ENCODE measurements around the gene EEPD1. TPM values are rescaled to one million over a fixed set of nuclear protein-coding genes. Genes with fewer than 3 reads are reported as not detected.

EEPD1 gene
- total and polyA plus RNA-seq, 8 donors: 7.1 to 60.5 (median 10.0) TPM

DNA sequence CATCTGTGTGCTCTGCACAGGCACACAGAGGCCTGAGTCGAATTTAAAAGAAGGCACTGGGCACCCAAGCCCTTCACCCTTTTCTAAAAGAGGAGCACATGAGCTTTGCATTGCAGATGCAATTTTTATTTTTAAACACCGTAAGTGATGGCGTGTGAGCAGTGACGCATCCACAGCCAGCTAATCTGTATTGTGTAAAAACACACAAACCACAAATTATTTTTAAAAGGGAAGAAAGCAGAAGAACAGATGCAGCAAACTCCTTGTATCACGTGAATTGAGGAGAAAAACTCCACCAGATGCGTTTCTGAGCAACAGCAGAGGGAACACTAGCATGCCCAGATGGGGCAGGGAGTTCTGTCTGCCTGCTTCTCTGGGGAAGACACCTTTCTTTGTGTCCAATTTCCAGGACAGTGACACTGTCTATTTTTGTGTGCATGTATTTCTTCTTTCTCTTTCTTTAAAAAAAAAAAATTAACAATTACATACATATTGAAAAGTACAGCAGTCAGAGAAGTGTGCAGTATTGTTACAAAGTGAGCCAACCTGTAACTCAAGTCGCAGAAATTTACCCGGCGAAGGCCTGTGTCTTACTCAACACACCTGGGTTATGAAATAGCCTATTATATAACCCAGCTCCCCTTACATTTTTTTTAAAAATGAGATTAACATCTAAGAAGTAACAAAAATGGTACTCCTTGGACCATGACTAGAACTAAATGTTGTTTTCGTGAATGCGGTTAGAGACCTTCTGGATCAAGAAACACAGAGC lies 39.2 kb downstream of the EEPD1 start:
- H3K27me3 ChIP-seq: no peaks in the 10 kb centered on the region
- intact Hi-C loops (cut with DNase I): no loop called here
- TF ChIP-seq, protein P1, sequence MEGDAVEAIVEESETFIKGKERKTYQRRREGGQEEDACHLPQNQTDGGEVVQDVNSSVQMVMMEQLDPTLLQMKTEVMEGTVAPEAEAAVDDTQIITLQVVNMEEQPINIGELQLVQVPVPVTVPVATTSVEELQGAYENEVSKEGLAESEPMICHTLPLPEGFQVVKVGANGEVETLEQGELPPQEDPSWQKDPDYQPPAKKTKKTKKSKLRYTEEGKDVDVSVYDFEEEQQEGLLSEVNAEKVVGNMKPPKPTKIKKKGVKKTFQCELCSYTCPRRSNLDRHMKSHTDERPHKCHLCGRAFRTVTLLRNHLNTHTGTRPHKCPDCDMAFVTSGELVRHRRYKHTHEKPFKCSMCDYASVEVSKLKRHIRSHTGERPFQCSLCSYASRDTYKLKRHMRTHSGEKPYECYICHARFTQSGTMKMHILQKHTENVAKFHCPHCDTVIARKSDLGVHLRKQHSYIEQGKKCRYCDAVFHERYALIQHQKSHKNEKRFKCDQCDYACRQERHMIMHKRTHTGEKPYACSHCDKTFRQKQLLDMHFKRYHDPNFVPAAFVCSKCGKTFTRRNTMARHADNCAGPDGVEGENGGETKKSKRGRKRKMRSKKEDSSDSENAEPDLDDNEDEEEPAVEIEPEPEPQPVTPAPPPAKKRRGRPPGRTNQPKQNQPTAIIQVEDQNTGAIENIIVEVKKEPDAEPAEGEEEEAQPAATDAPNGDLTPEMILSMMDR (IDR thresholded peaks at IDR 0.05): no peak
- no peak overlapping the region for H3K4me3 ChIP-seq
- H3K36me3 ChIP-seq: no peaks in the 10 kb centered on the region
- WGBS, 2 donors: 78% methylated on average over 11 of the region's 11 CpGs
- DNase-seq: no peak
- no peak for FAIRE-seq
- ATAC-seq: peak in 3 of 4 donors; percentile 43 to 74 (median 73)
- H3K9me3 ChIP-seq: no peaks in the 10 kb centered on the region
- no peaks in the 10 kb centered on the region for H3K4me1 ChIP-seq
- no peak overlapping the region for H3K27ac ChIP-seq

DNA sequence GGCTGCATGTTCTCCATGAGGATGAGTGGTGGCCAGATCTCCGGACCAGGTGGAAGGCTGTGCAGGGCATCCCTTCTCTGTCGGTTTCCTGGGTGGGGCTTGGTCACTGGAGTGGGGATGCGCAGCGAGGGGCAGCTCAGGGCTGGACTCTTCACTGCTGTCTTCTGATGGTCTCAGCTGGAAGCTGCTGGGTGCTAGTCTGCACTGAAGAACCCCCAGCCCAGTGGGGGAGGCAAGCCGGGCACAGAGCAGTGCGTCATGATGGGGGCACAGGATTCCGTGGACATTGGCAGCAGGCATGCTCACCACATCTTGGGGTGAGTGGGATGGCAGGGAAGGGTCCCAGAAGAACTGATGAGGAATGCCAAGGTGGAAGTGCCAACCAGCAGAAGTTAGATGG lies 39.8 kb downstream of the EEPD1 start:
- TF ChIP-seq, protein P1 (IDR thresholded peaks at IDR 0.05): no peak
- Histone ChIP-seq H3K27me3 (no peaks in the 10 kb centered on the region), H3K9me3 (no peaks in the 10 kb centered on the region), H3K36me3 (no peaks in the 10 kb centered on the region), H3K27ac (no peak overlapping the region), H3K4me3 (no peak overlapping the region), H3K4me1 (no peaks in the 10 kb centered on the region)
- no peak for DNase-seq
- intact Hi-C loops (cut with DNase I): no loop called here
- FAIRE-seq: no peak
- no peak for ATAC-seq
- WGBS, 2 donors: 95 to 96% methylated on average over 7 of the region's 7 CpGs

DNA sequence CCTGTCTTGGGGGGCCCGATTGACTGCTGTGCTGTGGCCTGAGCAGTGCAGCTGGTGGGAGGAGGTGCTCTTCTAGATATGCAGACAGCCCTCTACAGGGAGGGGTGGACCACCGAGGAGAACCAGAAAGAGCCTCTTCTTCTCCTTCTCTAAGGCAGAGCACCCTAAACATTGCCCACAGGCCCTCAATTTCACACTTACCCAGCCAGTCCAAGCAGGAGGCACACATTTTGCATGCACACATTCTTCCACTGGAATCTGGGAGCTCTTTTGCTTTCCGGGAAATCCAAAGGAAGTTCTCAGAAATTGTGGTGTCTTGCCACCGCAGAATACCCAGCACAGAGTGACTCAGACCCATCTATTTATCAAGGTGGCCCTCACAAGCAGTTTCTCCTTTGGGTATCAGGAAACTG lies 45.8 kb downstream of the EEPD1 start:
- intact Hi-C loops (cut with DNase I): no loop called here
- TF ChIP-seq, protein P1 (IDR thresholded peaks at IDR 0.05): no peak
- DNase-seq (no peak), ATAC-seq (no peak), FAIRE-seq (no peak)
- no peak overlapping the region for H3K4me3 ChIP-seq
- no peaks in the 10 kb centered on the region for H3K27me3 ChIP-seq
- H3K36me3 ChIP-seq: no peaks in the 10 kb centered on the region
- peaks cover 0 to 11% (median 7%) of the 10 kb centered on the region in 3 donors for H3K4me1 ChIP-seq
- WGBS, 2 donors: 88% methylated on average over 4 of the region's 4 CpGs
- H3K9me3 ChIP-seq: no peaks in the 10 kb centered on the region
- no peak overlapping the region for H3K27ac ChIP-seq

DNA sequence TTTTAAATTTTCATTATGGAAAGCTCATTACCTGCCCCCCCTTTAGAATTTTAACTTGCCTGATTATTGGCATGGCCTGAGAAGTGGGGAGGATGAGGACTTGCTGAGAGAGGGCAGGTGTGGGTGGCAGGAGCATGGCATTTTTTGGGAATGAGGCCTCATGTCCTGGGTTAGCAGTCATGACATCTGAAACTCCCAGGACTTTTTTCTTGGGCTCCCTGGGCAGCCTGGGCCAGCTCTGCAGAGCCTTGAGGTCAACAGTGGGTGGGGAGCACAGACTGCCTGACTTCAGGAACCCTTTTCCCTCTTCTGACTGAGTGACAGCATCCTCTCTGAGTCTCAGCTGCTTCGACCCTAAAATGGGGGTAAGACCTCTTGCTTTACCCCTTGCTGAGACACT lies 46.3 kb downstream of the EEPD1 start:
- intact Hi-C loops (cut with DNase I): no loop called here
- no peak overlapping the region for H3K27ac ChIP-seq
- ATAC-seq (no peak), FAIRE-seq (no peak), DNase-seq (no peak)
- H3K27me3 ChIP-seq: no peaks in the 10 kb centered on the region
- H3K36me3 ChIP-seq: no peaks in the 10 kb centered on the region
- H3K9me3 ChIP-seq: no peaks in the 10 kb centered on the region
- TF ChIP-seq, protein P1 (IDR thresholded peaks at IDR 0.05): no peak
- H3K4me1 ChIP-seq: peaks cover 0 to 11% (median 7%) of the 10 kb centered on the region in 3 donors
- 79 to 81% methylated on average over 1 of the region's 1 CpG for WGBS, 2 donors
- H3K4me3 ChIP-seq: no peak overlapping the region

GRCh38 chr7:36201122-36201723 lies 48.2 kb downstream of the EEPD1 start:
- DNase-seq (no peak), ATAC-seq (peak; percentile 21 to 59 (median 34)), FAIRE-seq (no peak)
- Histone ChIP-seq H3K4me3 (no peak overlapping the region), H3K36me3 (no peaks in the 10 kb centered on the region), H3K4me1 (peaks cover 0 to 11% (median 7%) of the 10 kb centered on the region in 3 donors), H3K9me3 (no peaks in the 10 kb centered on the region), H3K27ac (no peak overlapping the region), H3K27me3 (no peaks in the 10 kb centered on the region)
- TF ChIP-seq, protein P1 (IDR thresholded peaks at IDR 0.05): no peak
- WGBS, 2 donors: 55 to 61% methylated on average over 5 of the region's 5 CpGs
- intact Hi-C loops (cut with DNase I): no loop called here
